Stomach smooth muscle (tissue), 2 donors: ENCODE results near the gene MMP2.
A peak's percentile ranks its signal among the peaks of the same experiment; 100 is the strongest.

ENCODE experiments used
- H3K27ac ChIP-seq: one replicate; pipeline ENCODE4 v1.7.0; 2013; ENCODE audit warnings: mild to moderate bottlenecking, low read length, inconsistent platforms
- H3K27me3 ChIP-seq, 2 donors: one replicate each; pipeline ENCODE4 v1.7.0; 2013; ENCODE audit warnings: low read length in 2 of 2; ENCODE audit not compliant: insufficient read depth in 2 of 2, control insufficient read depth in 1 of 2
- H3K36me3 ChIP-seq, 2 donors: one replicate each; pipeline ENCODE4 v1.7.0; 2013; ENCODE audit warnings: low read length in 2 of 2; ENCODE audit not compliant: control insufficient read depth in 2 of 2, insufficient read depth in 2 of 2
- H3K4me1 ChIP-seq: one replicate; pipeline ENCODE4 v1.7.0; 2013; ENCODE audit warnings: low read length; ENCODE audit not compliant: control insufficient read depth, insufficient read depth
- H3K4me3 ChIP-seq, 2 donors: one replicate each; pipeline ENCODE4 v1.7.0; 2013; ENCODE audit warnings: low read length in 2 of 2
- H3K9ac ChIP-seq, 2 donors: one replicate each; pipeline ENCODE4 v1.7.0; 2013; ENCODE audit warnings: low read length in 2 of 2, mild to moderate bottlenecking in 1 of 2
- H3K9me3 ChIP-seq, 2 donors: one replicate each; pipeline ENCODE4 v1.7.0; 2013; ENCODE audit warnings: low read length in 2 of 2; ENCODE audit not compliant: control insufficient read depth in 2 of 2
- donor health status: healthy.
- donor health status: Pancreatic carcinoma.

MMP2 gene

GRCh38 chr16:55444754-55445485, 34.1 kb upstream of the MMP2 start:
- Histone ChIP-seq H3K9ac (no peak overlapping the region), H3K27ac (no peak overlapping the region), H3K36me3 (no peaks in the 10 kb centered on the region), H3K4me1 (no peaks in the 10 kb centered on the region), H3K9me3 (peaks cover 0 to 6% of the 10 kb centered on the region in 2 donors), H3K4me3 (no peak overlapping the region), H3K27me3 (no peaks in the 10 kb centered on the region)

DNA sequence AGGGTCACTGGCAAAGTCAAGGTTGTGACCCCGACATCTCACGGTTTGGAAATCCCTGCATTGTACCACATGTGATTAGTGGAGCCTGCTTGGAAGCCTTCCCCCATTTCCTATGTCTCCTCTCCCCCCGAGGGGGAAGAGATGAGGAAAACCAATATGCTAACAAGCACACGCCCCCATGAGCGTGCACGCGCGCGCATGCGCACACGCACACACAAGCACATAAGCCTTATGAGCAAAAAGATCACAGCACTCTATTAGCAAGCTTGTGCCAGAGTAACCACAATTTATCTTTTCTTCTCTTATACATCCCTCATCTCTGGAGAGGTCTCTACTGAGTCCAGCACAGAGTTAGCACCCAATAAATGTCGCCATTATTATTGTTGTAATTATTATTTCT, 31.8 kb upstream of the MMP2 start:
- Histone ChIP-seq H3K4me3 (no peak overlapping the region), H3K36me3 (no peaks in the 10 kb centered on the region), H3K27ac (no peak overlapping the region), H3K9ac (no peak overlapping the region), H3K27me3 (no peaks in the 10 kb centered on the region), H3K4me1 (no peaks in the 10 kb centered on the region), H3K9me3 (peaks cover 0 to 6% of the 10 kb centered on the region in 2 donors)

DNA sequence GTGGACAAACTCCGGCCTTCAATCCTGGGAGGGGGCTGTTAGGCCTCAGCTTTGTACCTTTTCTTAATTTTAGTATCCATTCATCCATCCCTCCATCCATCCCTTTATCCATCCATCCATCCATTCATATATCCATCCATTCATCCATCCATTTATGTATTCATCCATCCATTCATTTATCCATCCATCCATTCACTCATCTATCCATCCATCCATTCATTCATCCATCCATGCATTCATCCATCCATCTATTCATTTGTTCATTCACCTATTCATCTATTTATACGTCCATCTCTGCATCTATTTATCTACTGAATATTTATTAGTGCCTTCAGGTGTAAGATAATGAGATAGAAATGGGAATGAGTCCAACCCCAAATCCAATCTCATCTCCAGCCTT, 26.0 kb upstream of the MMP2 start:
- no peaks in the 10 kb centered on the region for H3K4me1 ChIP-seq
- no peak overlapping the region for H3K27ac ChIP-seq
- peaks cover 0 to 2% of the 10 kb centered on the region in 2 donors for H3K9me3 ChIP-seq
- peaks cover 0 to 4% of the 10 kb centered on the region in 2 donors for H3K27me3 ChIP-seq
- H3K36me3 ChIP-seq: no peaks in the 10 kb centered on the region
- no peak overlapping the region for H3K4me3 ChIP-seq
- no peak overlapping the region for H3K9ac ChIP-seq

DNA sequence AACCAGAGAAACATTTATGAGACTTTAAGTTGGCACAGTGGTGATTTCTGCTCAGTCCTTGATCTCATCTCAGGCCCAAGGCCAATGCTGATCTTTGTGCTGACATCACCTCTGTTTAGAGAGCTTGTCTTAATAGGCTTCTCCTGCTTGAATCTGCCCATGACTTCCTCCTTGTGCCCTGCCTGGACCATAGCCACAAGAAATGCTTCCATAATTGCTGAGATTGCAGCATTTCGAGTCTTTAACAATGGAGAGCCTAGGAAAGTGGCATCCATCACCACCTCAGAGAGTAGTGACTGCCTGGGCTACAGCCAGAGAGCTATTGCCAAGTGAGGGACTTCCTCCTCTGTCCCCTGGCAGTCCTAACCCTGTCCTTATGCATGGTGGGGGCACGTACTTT, 25.1 kb upstream of the MMP2 start:
- Histone ChIP-seq H3K4me1 (no peaks in the 10 kb centered on the region), H3K36me3 (no peaks in the 10 kb centered on the region), H3K9me3 (peaks cover 0 to 2% of the 10 kb centered on the region in 2 donors), H3K9ac (no peak overlapping the region), H3K27ac (no peak overlapping the region), H3K4me3 (no peak overlapping the region), H3K27me3 (peaks cover 0 to 4% of the 10 kb centered on the region in 2 donors)

DNA sequence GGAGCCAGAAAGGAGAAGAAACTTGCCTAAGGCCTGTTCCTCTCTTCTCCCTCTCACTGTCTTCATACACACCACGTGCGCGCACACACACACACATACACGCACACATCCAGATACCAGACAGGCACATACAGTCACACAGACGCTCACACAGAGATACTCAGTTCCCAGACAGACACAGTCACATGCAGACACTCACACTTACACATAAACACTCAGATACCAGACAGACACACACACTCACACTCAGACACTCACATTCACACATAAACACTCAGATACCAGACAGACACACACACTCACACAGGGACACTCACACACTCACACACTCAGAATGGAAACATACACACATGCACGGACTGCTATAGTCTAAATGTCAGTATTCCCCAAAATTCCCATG, 24.1 kb upstream of the MMP2 start:
- H3K36me3 ChIP-seq: no peaks in the 10 kb centered on the region
- no peaks in the 10 kb centered on the region for H3K4me1 ChIP-seq
- no peak overlapping the region for H3K9ac ChIP-seq
- peaks cover 0 to 4% of the 10 kb centered on the region in 2 donors for H3K27me3 ChIP-seq
- no peak overlapping the region for H3K4me3 ChIP-seq
- H3K9me3 ChIP-seq: peaks cover 0 to 2% of the 10 kb centered on the region in 2 donors
- H3K27ac ChIP-seq: no peak overlapping the region

- Histone ChIP-seq H3K9me3 (no peaks in the 10 kb centered on the region), H3K4me1 (no peaks in the 10 kb centered on the region)
Measured at GRCh38 chr16:55462241-55462640, 16.8 kb upstream of the MMP2 start.

DNA sequence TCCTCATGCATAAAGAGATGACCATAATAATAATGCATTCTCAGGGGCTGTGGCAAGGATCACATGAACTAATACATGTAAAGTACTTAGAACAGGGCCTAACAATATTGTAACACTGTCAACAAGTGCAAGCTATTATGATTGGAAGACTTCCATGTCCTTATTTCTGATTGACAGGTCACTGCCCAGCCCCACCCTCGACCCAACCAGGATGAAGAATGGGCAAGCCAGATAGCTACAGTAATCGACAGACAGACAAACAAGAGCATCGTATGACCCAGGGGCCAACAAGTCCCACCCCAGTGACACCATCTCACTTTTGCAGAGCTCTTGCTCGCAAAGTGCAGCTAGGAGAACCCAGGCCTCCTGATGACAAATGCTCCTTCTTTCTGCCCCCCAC, 14.6 kb upstream of the MMP2 start:
- no peak overlapping the region for H3K4me3 ChIP-seq
- H3K9me3 ChIP-seq: no peaks in the 10 kb centered on the region
- H3K9ac ChIP-seq: no peak overlapping the region
- H3K27me3 ChIP-seq: no peaks in the 10 kb centered on the region
- no peaks in the 10 kb centered on the region for H3K36me3 ChIP-seq
- no peaks in the 10 kb centered on the region for H3K4me1 ChIP-seq
- H3K27ac ChIP-seq: no peak overlapping the region

More at GRCh38 chr16:55462241-55462640, 16.8 kb upstream of the MMP2 start:
- H3K36me3 ChIP-seq: no peaks in the 10 kb centered on the region
- H3K4me3 ChIP-seq: no peak overlapping the region
- peaks cover 0 to 4% of the 10 kb centered on the region in 2 donors for H3K27me3 ChIP-seq
- no peak overlapping the region for H3K27ac ChIP-seq
- no peak overlapping the region for H3K9ac ChIP-seq

DNA sequence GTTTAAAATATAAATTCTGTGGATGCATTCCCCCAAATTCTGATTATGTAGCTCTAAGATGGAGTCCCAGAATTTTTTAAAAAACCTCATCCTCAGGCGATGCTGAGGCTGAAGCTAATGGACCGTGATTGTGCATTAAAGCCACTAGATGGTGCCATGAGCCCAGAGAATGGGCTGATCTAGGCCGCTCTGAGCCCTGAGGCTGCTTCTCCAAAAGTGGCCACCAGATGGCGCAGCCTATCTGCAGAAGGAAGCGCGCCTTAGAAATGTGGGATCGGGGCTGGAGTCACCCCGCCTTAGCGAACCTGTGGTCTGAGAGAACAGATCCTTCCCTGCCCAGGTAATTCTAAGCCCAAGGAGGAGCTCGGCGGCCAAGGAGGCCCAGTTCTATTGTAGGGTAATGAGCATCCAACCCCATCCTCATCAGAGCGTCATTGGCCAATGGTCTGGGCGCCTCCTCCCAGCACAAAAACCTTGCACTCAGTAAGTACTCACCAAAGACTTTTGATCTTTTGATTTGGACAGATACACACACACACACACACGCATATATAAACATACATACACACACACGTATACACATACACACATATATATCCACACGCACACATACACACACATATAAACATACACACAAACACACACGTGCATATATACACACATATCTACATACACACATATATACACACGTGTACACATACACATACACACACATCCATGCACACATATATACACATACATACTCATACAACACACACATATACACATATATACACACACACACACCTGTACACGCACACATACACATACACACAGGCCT, 13.7 kb upstream of the MMP2 start:
- H3K4me1 ChIP-seq: no peaks in the 10 kb centered on the region
- no peak overlapping the region for H3K27ac ChIP-seq
- H3K27me3 ChIP-seq: no peaks in the 10 kb centered on the region
- no peak overlapping the region for H3K9ac ChIP-seq
- peak overlapping the region in 1 of 2 donors; percentile 57 for H3K4me3 ChIP-seq
- no peaks in the 10 kb centered on the region for H3K9me3 ChIP-seq
- no peaks in the 10 kb centered on the region for H3K36me3 ChIP-seq

DNA sequence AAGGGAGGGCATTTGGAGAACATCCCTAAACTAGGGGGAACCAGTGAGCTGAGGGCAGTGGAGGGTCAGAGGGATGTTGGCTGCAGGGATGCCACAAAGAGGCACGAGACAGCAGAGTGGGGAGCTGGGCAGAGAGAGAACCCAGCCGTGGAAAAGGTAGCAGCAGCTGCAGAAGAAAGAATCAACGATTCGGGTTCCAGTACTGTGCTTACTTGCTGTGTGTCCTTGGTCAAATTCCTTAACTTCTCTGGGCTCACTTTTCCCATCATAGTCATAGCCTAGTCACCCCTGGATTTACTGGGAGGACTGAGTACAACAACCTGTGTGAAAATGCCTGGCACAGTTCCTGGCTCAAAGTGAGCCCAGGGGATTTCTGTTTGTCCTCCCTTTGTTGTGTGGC, 12.8 kb upstream of the MMP2 start:
- H3K36me3 ChIP-seq: no peaks in the 10 kb centered on the region
- no peaks in the 10 kb centered on the region for H3K9me3 ChIP-seq
- H3K4me1 ChIP-seq: peaks cover 4% of the 10 kb centered on the region
- H3K9ac ChIP-seq: no peak overlapping the region
- no peaks in the 10 kb centered on the region for H3K27me3 ChIP-seq
- H3K4me3 ChIP-seq: no peak overlapping the region
- no peak overlapping the region for H3K27ac ChIP-seq

DNA sequence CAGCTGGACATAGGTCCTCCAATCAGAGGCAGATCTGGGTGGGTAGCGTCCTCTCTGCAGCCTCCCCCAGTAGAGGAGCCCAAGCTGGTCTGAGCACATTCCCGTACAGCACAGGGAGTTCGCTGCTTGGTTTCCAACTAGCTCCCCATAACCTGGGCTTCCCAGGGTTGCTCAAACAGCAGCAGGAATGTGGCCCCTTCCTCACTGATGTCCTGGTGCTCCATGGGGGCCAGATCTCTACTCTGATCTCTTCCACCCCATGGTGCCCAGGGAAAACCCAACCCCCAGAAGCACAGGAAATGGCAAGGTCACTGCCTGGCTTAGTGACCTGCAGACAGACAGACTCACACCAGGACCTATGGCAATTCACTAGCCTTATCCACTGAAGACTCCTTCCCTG, 11.1 kb upstream of the MMP2 start:
- no peaks in the 10 kb centered on the region for H3K36me3 ChIP-seq
- peaks cover 7% of the 10 kb centered on the region for H3K4me1 ChIP-seq
- no peak overlapping the region for H3K4me3 ChIP-seq
- H3K27me3 ChIP-seq: no peaks in the 10 kb centered on the region
- no peaks in the 10 kb centered on the region for H3K9me3 ChIP-seq
- H3K9ac ChIP-seq: no peak overlapping the region
- no peak overlapping the region for H3K27ac ChIP-seq
